Stimulated activated CD8-positive, alpha-beta memory T cell treated with anti-CD3 and anti-CD28 coated beads, Interleukin-15, amount 100 ng/mL, for 1 hour (primary cell): ENCODE measurements around the gene FECH.

ENCODE experiments used
- DNase-seq: peaks from one replicate; pipeline ENCODE4 v3.0.0-alpha.2; 2020; ENCODE audit warnings: low read depth

Gene FECH

GRCh38 chr18:57581301-57581934 lies 5.1 kb downstream of the FECH start:
- no peak for DNase-seq

- no peak for DNase-seq
Observed at GRCh38 chr18:57579934-57580333, 6.6 kb downstream of the FECH start.

GRCh38 chr18:57576316-57576715 lies 10.2 kb downstream of the FECH start:
- no peak for DNase-seq

- DNase-seq, result no peak
Observed at GRCh38 chr18:57575542-57575941, 11.0 kb downstream of the FECH start.

GRCh38 chr18:57574866-57575265 lies 11.6 kb downstream of the FECH start:
- no peak for DNase-seq

GRCh38 chr18:57570162-57570561 lies 16.3 kb downstream of the FECH start:
- DNase-seq, result no peak

GRCh38 chr18:57569133-57569532 lies 17.4 kb downstream of the FECH start:
- DNase-seq, result no peak

- DNase-seq, result no peak
Observed at GRCh38 chr18:57561728-57562423, 24.6 kb downstream of the FECH start.

GRCh38 chr18:57561261-57561660 lies 25.2 kb downstream of the FECH start:
- DNase-seq, result no peak

- DNase-seq, result no peak
Observed at GRCh38 chr18:57559314-57559713, 27.2 kb downstream of the FECH start.

GRCh38 chr18:57555134-57555533 lies 31.4 kb downstream of the FECH start:
- DNase-seq, result no peak

- DNase-seq, result no peak
Observed at GRCh38 chr18:57550510-57550909, 36.0 kb downstream of the FECH start.

GRCh38 chr18:57547260-57547659 lies 39.2 kb downstream of the FECH start:
- DNase-seq, result no peak

GRCh38 chr18:57544936-57545660 lies 41.4 kb downstream of the FECH start:
- DNase-seq, result no peak

- DNase-seq, result no peak
Observed at GRCh38 chr18:57543560-57543959, 42.9 kb downstream of the FECH start.

GRCh38 chr18:57542812-57543427 lies 43.6 kb downstream of the FECH start:
- DNase-seq, result no peak

- no peak for DNase-seq
Observed at GRCh38 chr18:57542126-57542525, 44.4 kb downstream of the FECH start.

- DNase-seq, result no peak
Observed at GRCh38 chr18:57539702-57540101, 46.8 kb downstream of the FECH start.

- DNase-seq, result no peak
Observed at GRCh38 chr18:57538614-57539013, 47.9 kb downstream of the FECH start.

- DNase-seq, result no peak
Observed at GRCh38 chr18:57534511-57534909, 52.0 kb downstream of the FECH start.

- DNase-seq, result no peak
Observed at GRCh38 chr18:57533868-57534510, 52.5 kb downstream of the FECH start.
